T-helper 2 cell treated with Interferon-gamma antibody and Interleukin-4, amounts not matched to agents 5 μg/mL and 100 μg/mL, for 36 hours (primary cell): Measurements from ENCODE around the gene SUPT4H1.

ENCODE experiments used
- DNase-seq: peaks from one replicate; pipeline ENCODE4 v3.0.0; 2021; ENCODE audit warnings: low spot score
- H3K27ac Mint-ChIP-seq: one replicate; pipeline ENCODE4 v1.8.0; 2021; ENCODE audit warnings: mild to moderate bottlenecking, mixed read lengths
- H3K27me3 Mint-ChIP-seq: one replicate; pipeline ENCODE4 v1.8.0; 2021; ENCODE audit warnings: low read depth, mixed read lengths
- H3K36me3 Mint-ChIP-seq: one replicate; pipeline ENCODE4 v1.8.0; 2021; ENCODE audit warnings: low read depth, mixed read lengths
- H3K4me1 Mint-ChIP-seq: one replicate; pipeline ENCODE4 v1.8.0; 2021; ENCODE audit warnings: low read depth, mixed read lengths
- H3K4me3 Mint-ChIP-seq: one replicate; pipeline ENCODE4 v1.8.0; 2022; ENCODE audit warnings: mild to moderate bottlenecking, moderate library complexity, mixed read lengths
- H3K9me3 Mint-ChIP-seq: one replicate; pipeline ENCODE4 v1.8.0; 2021; ENCODE audit warnings: mixed read lengths

Gene SUPT4H1

DNA sequence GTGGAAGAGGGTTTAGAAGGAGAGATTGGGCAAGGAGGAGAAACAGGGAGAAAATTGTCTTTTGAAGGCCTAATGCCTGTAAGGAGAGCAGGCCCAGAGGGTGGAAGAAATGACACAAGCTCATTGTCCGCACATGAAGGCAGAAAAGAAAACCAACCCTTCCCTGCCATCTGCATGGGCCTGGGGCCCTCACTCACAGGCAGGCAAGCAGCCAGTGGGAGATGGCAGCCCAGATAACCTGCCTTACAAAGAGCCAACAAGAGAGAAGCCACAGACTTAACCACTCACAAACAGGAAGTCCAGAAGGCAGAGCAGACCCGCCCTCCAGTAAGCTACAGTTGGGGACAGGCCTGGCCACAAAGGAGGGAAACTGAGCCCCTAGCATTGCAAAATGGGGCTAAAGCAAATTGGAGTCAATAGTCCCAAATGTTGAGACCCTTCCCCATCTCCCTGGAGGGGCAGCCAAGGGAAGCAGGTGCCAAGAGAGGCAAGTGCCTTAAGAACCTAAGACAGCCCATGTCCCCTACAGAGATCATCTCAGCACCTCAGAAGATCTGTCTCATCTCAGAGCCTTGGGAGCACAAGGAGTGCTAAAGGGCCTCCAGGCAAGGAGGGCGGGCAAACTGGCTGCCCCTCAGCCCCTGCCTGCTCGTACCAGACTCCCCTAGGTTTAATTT, 16.1 kb downstream of the SUPT4H1 start:
- Mint-ChIP-seq H3K36me3 (peaks cover 56% of the 10 kb centered on the region), H3K27me3 (peaks cover 9% of the 10 kb centered on the region), H3K4me3 (peak overlapping the region; percentile 99), H3K27ac (peak overlapping the region; percentile 99), H3K4me1 (peaks cover 28% of the 10 kb centered on the region), H3K9me3 (no peaks in the 10 kb centered on the region)
- DNase-seq, result peak; percentile 83

DNA sequence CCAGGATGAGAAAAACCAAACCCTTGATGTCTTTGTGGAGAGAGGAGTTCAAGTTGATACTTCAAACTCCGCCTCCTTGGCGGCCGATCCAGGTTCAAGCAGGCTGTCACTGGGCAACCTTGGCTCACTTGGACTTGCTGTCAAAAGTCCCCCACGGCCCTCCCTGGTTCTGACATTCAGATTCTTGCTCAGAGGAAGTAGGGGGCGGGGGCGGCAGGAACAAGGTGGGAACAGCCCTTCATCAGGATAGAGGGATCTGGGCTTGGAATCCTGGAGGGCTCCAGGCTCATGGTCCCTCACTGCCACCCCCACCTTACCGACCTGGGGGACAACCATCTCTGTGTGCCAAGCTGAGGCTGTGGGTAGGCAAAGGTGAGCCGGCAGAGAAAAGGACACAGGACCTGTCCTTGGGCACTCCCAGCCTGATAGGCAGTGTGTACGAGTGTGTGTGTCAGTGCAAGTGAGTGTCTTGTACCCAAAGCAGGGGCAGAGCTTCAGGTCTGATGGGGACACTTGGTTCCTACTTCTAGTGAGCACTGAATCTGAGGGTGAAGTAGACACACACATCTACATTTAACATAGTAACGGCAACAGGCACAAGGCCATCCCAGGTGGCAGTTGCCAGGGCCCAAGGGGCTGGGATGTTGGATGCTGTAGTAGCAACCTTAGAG, 16.8 kb downstream of the SUPT4H1 start:
- Mint-ChIP-seq H3K9me3 (no peaks in the 10 kb centered on the region), H3K27ac (peak overlapping the region; percentile 99), H3K4me1 (peaks cover 27% of the 10 kb centered on the region), H3K4me3 (peak overlapping the region; percentile 99), H3K36me3 (peaks cover 56% of the 10 kb centered on the region), H3K27me3 (peaks cover 9% of the 10 kb centered on the region)
- DNase-seq, result peak; percentile 51

DNA sequence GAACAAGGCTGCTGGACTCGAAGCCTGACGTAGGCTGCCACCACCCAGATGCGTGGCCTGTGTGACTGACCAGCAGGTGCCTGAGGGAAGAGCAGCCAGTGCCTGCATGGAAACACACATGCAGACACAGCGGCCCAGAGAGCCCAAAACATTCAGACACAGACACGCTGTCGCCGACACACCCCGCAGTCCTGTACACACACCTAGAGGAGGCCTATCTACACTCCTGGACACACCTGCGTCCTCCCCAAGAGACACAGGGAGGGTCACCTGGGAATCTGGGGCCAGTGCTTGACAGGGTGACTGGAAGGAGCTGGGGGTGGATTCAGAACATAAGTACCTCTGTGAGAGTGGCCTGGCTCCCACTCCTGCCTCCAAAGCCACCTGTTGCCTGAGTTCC, 17.3 kb downstream of the SUPT4H1 start:
- peaks cover 9% of the 10 kb centered on the region for H3K27me3 Mint-ChIP-seq
- H3K4me3 Mint-ChIP-seq, result peak overlapping the region; percentile 99
- H3K9me3 Mint-ChIP-seq, result no peaks in the 10 kb centered on the region
- H3K4me1 Mint-ChIP-seq, result peaks cover 28% of the 10 kb centered on the region
- H3K36me3 Mint-ChIP-seq, result peaks cover 55% of the 10 kb centered on the region
- DNase-seq, result no peak
- H3K27ac Mint-ChIP-seq, result peak overlapping the region; percentile 99

DNA sequence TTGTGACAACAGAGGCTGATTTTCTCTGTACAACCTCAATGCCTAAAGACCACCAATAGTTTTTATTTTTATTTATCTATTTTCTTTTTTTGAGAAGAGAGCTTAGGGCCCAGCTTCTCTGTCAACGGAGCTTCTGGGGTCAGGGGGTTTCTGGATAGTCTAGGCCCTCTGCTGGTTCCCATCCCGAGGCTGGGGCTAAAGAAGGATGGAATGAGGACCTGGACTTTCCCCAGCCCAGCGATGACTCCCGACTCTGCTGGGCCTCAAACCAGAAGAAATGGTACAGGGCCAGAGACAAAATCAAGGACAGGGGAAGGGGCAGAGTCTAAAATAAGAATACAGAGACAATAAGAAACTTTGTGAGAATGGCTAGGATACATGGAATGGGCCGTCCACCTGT, 17.7 kb downstream of the SUPT4H1 start:
- Mint-ChIP-seq H3K4me3 (peak overlapping the region; percentile 99), H3K27ac (peak overlapping the region; percentile 99), H3K4me1 (peaks cover 32% of the 10 kb centered on the region), H3K9me3 (no peaks in the 10 kb centered on the region), H3K36me3 (peaks cover 53% of the 10 kb centered on the region), H3K27me3 (peaks cover 9% of the 10 kb centered on the region)
- no peak for DNase-seq

DNA sequence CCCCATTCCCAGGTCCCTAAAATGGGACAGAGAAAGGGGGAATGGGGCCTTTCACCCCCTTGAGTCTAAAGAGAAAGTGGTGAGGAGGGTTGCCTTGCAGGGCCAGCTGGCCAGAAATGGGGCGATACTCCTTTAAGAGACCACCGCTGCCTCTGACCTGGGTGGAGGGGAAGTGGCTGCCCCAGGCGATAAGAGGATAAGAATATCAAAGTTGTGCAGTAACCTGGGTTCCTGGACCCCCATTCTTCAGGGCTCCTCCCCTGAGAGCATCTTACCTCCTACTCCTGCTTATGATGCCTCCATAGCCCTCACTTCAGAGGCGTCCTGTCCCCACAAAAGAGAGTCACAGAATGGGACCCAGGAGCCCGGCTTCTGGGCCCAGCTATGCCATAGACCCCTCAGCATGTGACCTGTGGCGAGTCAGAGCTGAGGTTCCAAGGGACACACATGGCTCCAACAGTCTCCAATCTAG, 18.2 kb downstream of the SUPT4H1 start:
- H3K36me3 Mint-ChIP-seq, result peaks cover 51% of the 10 kb centered on the region
- peaks cover 9% of the 10 kb centered on the region for H3K27me3 Mint-ChIP-seq
- DNase-seq, result no peak
- no peaks in the 10 kb centered on the region for H3K9me3 Mint-ChIP-seq
- peak overlapping the region; percentile 99 for H3K27ac Mint-ChIP-seq
- H3K4me3 Mint-ChIP-seq, result peak overlapping the region; percentile 99
- H3K4me1 Mint-ChIP-seq, result peaks cover 34% of the 10 kb centered on the region

- Mint-ChIP-seq H3K36me3 (peaks cover 47% of the 10 kb centered on the region), H3K4me3 (peak overlapping the region; percentile 99), H3K4me1 (peaks cover 40% of the 10 kb centered on the region), H3K27me3 (peaks cover 9% of the 10 kb centered on the region), H3K27ac (peak overlapping the region; percentile 99), H3K9me3 (no peaks in the 10 kb centered on the region)
- peak; percentile 78 for DNase-seq
These were observed 18.9 kb downstream of the SUPT4H1 start for GRCh38 chr17:58332778-58333735.

- peaks cover 44% of the 10 kb centered on the region for H3K4me1 Mint-ChIP-seq
- H3K4me3 Mint-ChIP-seq, result peak overlapping the region; percentile 99
- DNase-seq, result peak; percentile 92
- H3K9me3 Mint-ChIP-seq, result no peaks in the 10 kb centered on the region
- peak overlapping the region; percentile 99 for H3K27ac Mint-ChIP-seq
- peaks cover 9% of the 10 kb centered on the region for H3K27me3 Mint-ChIP-seq
- H3K36me3 Mint-ChIP-seq, result peaks cover 44% of the 10 kb centered on the region
These were observed 19.9 kb downstream of the SUPT4H1 start for GRCh38 chr17:58331815-58332777.

GRCh38 chr17:58330997-58331814, 20.8 kb downstream of the SUPT4H1 start:
- H3K27ac Mint-ChIP-seq, result peak overlapping the region; percentile 99
- peak overlapping the region; percentile 99 for H3K4me3 Mint-ChIP-seq
- peaks cover 44% of the 10 kb centered on the region for H3K36me3 Mint-ChIP-seq
- H3K27me3 Mint-ChIP-seq, result peaks cover 9% of the 10 kb centered on the region
- H3K9me3 Mint-ChIP-seq, result no peaks in the 10 kb centered on the region
- DNase-seq, result peak; percentile 71
- H3K4me1 Mint-ChIP-seq, result peaks cover 40% of the 10 kb centered on the region

DNA sequence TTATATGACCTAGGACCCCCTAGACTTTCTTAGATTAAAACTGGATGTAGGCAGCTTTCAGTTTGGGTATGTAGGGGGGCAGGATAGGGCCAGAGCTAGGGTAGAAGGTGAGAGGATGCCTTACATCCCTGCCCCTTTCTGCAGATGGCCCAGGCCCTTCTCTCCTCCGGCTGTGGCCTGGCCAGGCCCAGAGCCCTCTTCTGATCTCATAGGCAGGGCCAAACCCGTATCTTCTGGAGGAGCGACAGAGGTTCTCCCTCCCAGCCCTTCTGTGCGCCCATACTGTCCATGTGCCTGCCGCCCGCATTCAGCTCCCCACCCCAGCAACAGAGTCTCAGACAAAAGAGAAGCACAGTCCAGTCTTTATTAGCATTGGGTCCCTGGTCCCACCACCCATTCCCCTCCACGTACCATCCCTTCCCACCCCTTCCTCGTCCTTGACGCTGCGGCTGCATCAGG, 21.4 kb downstream of the SUPT4H1 start:
- DNase-seq, result no peak

GRCh38 chr17:58329810-58330537, 22.0 kb downstream of the SUPT4H1 start:
- Mint-ChIP-seq H3K27ac (peak overlapping the region; percentile 99), H3K27me3 (peaks cover 11% of the 10 kb centered on the region), H3K36me3 (peaks cover 52% of the 10 kb centered on the region), H3K4me3 (peak overlapping the region; percentile 99), H3K9me3 (no peaks in the 10 kb centered on the region), H3K4me1 (peaks cover 34% of the 10 kb centered on the region)
- peak; percentile 70 for DNase-seq

More for the DNA sequence above, 21.4 kb downstream of the SUPT4H1 start:
- peak overlapping the region; percentile 99 for H3K27ac Mint-ChIP-seq
- H3K9me3 Mint-ChIP-seq, result no peaks in the 10 kb centered on the region
- H3K27me3 Mint-ChIP-seq, result peaks cover 11% of the 10 kb centered on the region
- peaks cover 48% of the 10 kb centered on the region for H3K36me3 Mint-ChIP-seq
- peak overlapping the region; percentile 99 for H3K4me3 Mint-ChIP-seq
- H3K4me1 Mint-ChIP-seq, result peaks cover 38% of the 10 kb centered on the region

GRCh38 chr17:58329035-58329809, 22.8 kb downstream of the SUPT4H1 start:
- H3K27me3 Mint-ChIP-seq, result peaks cover 11% of the 10 kb centered on the region
- peaks cover 51% of the 10 kb centered on the region for H3K36me3 Mint-ChIP-seq
- peak overlapping the region; percentile 99 for H3K4me3 Mint-ChIP-seq
- peak overlapping the region; percentile 92 for H3K27ac Mint-ChIP-seq
- H3K4me1 Mint-ChIP-seq, result peaks cover 34% of the 10 kb centered on the region
- no peaks in the 10 kb centered on the region for H3K9me3 Mint-ChIP-seq
- peak; percentile 90 for DNase-seq
